BLaER1 (cell line): Measurements from ENCODE around the gene TMEM179.
A peak's percentile ranks its signal among the peaks of the same experiment; 100 is the strongest.

Source experiments
- H3K27ac ChIP-seq: shearing (Covaris generic); formaldehyde crosslinking; 2 replicates; pipeline ENCODE4 v1.8.1; 2022
- H3K27me3 ChIP-seq: shearing (Covaris generic); formaldehyde crosslinking; 2 replicates; pipeline ENCODE4 v1.8.1; 2022
- H3K36me3 ChIP-seq: shearing (Covaris generic); formaldehyde crosslinking; 2 replicates; pipeline ENCODE4 v1.8.1; 2022
- H3K4me1 ChIP-seq: shearing (Covaris generic); formaldehyde crosslinking; 2 replicates; pipeline ENCODE4 v1.8.1; 2022
- H3K4me2 ChIP-seq: shearing (Covaris generic); formaldehyde crosslinking; 2 replicates; pipeline ENCODE4 v1.8.1; 2022
- H3K4me3 ChIP-seq: shearing (Covaris generic); formaldehyde crosslinking; 2 replicates; pipeline ENCODE4 v1.8.1; 2022
- H3K9ac ChIP-seq: shearing (Covaris generic); formaldehyde crosslinking; 2 replicates; pipeline ENCODE4 v1.8.1; 2022
- H3K9me3 ChIP-seq: shearing (Covaris generic); formaldehyde crosslinking; 2 replicates; pipeline ENCODE4 v1.8.1; 2022
- H4K20me1 ChIP-seq: shearing (Covaris generic); formaldehyde crosslinking; 2 replicates; pipeline ENCODE4 v1.8.1; 2022
- Cebpa-rat ChIP-seq: shearing (Covaris generic); IDR thresholded peaks from 2 replicates; pipeline ENCODE4 v1.8.1; 2022

Gene TMEM179

DNA sequence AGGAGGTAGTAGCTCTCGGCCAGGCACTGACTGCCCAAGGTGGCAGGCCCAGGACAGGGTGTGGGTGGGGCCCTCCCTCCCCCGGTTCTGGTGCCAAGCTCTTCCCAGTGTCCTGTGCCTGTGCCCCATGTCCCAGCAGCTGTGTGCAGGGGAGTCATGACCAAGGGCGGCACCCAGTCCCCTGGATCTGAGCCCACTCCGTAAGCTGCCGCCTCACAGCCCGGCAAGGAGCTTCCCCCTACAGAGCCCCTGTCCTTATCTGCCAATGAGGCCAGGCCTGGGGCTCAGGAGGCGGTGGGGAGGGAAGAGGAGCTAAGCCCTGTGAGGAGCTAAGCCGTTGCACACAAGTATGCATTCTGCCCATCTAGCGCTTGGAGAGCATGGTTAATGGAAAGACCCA lies 30.6 kb downstream of the TMEM179 start:
- H3K27ac ChIP-seq, result no peak overlapping the region
- TF ChIP-seq Cebpa-rat, result no peak
- H4K20me1 ChIP-seq, result no peaks in the 10 kb centered on the region

DNA sequence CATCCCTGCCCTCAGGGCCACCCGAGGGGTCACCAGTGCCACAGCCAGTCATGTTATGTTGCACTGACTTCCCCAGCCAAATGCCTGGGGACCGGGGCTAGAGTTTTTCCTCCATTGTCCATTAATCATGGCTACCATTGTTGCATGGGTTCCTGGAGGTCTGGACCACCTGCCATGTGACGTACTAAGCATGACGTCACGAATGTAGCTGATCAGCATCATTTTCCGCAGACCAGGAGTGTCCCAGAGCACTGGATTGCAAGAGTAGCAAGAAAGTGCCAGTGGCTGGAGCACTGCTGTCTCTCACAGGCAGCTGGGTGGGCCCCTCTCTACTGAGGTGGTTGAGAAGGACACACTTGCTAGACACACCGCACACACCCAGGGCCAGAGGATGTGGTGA lies 31.9 kb downstream of the TMEM179 start:
- Histone ChIP-seq H3K36me3 (no peaks in the 10 kb centered on the region), H3K9ac (no peak overlapping the region), H3K27me3 (no peaks in the 10 kb centered on the region), H3K27ac (no peak overlapping the region), H4K20me1 (no peaks in the 10 kb centered on the region), H3K9me3 (no peaks in the 10 kb centered on the region), H3K4me1 (peaks cover 20% of the 10 kb centered on the region), H3K4me3 (no peak overlapping the region), H3K4me2 (no peak overlapping the region)
- no peak for TF ChIP-seq Cebpa-rat

More for the DNA sequence above, 30.6 kb downstream of the TMEM179 start:
- H3K27me3 ChIP-seq, result no peaks in the 10 kb centered on the region
- H3K9ac ChIP-seq, result no peak overlapping the region
- H3K4me2 ChIP-seq, result no peak overlapping the region
- no peaks in the 10 kb centered on the region for H3K9me3 ChIP-seq
- H3K36me3 ChIP-seq, result no peaks in the 10 kb centered on the region
- peaks cover 20% of the 10 kb centered on the region for H3K4me1 ChIP-seq
- no peak overlapping the region for H3K4me3 ChIP-seq

DNA sequence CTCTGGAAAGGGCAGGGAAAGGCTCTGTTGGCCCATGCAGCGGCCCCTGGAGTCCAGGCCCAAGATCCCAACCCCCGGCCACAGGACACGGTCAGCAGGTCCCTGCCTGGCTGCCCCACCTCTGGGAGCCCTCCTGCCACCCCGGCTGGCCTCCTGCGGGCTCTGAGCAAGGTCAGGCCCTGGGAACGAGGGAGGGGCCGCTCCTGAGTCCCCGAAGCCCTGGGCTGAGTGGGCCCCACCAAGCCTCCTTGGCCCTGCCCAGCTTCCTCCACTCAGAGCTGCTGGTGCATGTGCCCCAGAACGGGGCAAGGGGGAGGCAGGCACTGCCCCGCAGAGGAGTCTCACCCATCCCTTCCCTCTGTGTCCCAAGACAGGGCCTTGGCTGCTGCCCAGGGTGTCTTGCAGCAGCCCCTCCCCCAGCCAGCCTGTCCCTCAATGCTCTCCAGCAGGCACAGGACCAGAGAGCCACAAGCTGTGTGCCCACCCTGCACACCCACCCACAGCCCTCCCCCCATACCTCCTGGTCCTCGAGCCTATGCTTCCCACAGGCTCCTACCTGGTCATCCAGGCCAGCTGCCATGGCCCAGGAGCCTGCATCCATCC lies 32.4 kb downstream of the TMEM179 start:
- no peaks in the 10 kb centered on the region for H3K27me3 ChIP-seq

DNA sequence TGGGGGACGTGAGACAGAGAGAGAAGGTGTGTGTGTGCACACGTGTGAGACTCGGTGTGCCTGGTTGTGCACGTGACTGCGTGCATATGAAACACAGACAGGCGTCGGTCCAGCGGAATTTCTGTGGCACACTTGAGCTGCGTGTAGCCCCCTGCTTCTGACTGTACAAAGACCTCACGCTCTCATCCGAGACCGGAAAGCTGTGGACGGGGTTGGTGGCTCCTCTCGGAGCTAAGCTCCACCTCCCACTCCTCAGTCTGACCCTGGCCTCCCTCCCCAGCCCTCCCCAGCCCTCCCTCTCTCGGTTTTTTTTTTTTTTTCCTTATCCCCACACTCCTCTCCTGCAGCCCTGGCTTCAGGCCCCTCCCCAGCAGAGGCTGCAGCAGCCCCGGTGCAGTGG lies 33.3 kb downstream of the TMEM179 start:
- Histone ChIP-seq H3K27ac (no peak overlapping the region), H3K4me2 (no peak overlapping the region), H4K20me1 (no peaks in the 10 kb centered on the region), H3K27me3 (no peaks in the 10 kb centered on the region), H3K9ac (no peak overlapping the region), H3K36me3 (no peaks in the 10 kb centered on the region), H3K9me3 (no peaks in the 10 kb centered on the region), H3K4me3 (no peak overlapping the region), H3K4me1 (peaks cover 15% of the 10 kb centered on the region)
- no peak for TF ChIP-seq Cebpa-rat

More for the DNA sequence above, 32.4 kb downstream of the TMEM179 start:
- H3K9me3 ChIP-seq, result no peaks in the 10 kb centered on the region
- H4K20me1 ChIP-seq, result no peaks in the 10 kb centered on the region
- no peak overlapping the region for H3K9ac ChIP-seq
- H3K36me3 ChIP-seq, result no peaks in the 10 kb centered on the region
- peaks cover 20% of the 10 kb centered on the region for H3K4me1 ChIP-seq
- H3K4me3 ChIP-seq, result no peak overlapping the region
- peak overlapping the region; percentile 19; the same call in 1 of the 2 replicates for H3K27ac ChIP-seq
- peak overlapping the region; percentile 23; the same call in 1 of the 2 replicates for H3K4me2 ChIP-seq
- TF ChIP-seq Cebpa-rat, result no peak

DNA sequence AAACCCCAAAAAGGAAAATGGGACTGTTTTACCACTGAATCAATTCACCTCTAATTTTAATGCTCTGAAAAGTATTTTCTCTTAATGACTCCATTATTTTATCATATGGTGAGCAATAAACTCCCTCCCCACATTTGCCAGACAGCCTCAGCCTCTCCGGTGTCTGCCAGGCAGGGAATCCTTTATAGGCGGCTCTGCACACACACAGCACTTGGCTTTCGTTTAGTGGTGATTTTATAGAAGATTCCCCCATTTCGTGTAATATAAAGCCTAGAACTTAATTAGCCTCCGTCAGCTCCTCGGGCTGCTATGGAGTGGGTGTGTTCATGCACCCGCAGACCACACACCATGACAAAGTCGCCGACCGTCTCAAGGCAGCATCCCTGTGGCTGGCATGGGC lies 35.1 kb downstream of the TMEM179 start:
- H3K4me2 ChIP-seq, result no peak overlapping the region
- TF ChIP-seq Cebpa-rat, result no peak
- H3K27ac ChIP-seq, result no peak overlapping the region
- H3K9ac ChIP-seq, result no peak overlapping the region
- H3K9me3 ChIP-seq, result no peaks in the 10 kb centered on the region
- H3K4me1 ChIP-seq, result peaks cover 30% of the 10 kb centered on the region
- H4K20me1 ChIP-seq, result no peaks in the 10 kb centered on the region
- no peaks in the 10 kb centered on the region for H3K36me3 ChIP-seq
- H3K4me3 ChIP-seq, result no peak overlapping the region
- no peaks in the 10 kb centered on the region for H3K27me3 ChIP-seq

DNA sequence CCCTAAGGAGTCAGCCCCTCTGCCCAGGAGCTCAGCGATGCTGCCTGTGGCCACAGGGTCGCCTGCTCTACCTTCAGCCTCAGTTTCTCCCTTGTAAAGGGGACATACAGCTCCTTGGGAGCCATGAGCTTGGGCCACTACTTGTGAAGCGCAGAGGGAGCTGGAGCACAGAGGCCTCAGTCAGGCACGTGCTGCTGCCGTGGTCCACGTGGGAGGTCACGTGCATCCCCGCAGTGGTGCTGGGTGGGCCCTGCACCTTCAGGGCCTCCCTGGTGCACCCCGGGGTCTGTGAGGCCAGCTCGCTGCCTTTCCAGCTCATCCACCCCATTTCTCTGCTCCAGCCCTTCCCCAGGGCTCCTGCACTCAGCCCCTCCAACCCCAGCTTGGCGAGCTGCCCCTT lies 36.0 kb downstream of the TMEM179 start:
- no peaks in the 10 kb centered on the region for H3K27me3 ChIP-seq
- H3K36me3 ChIP-seq, result no peaks in the 10 kb centered on the region
- no peak overlapping the region for H3K4me2 ChIP-seq
- no peaks in the 10 kb centered on the region for H3K9me3 ChIP-seq
- TF ChIP-seq Cebpa-rat, result no peak
- no peak overlapping the region for H3K27ac ChIP-seq
- no peaks in the 10 kb centered on the region for H4K20me1 ChIP-seq
- H3K9ac ChIP-seq, result 0 out of 2 replicates have a peak overlapping the region, but pooled peaks have one; percentile 15
- H3K4me1 ChIP-seq, result peaks cover 38% of the 10 kb centered on the region
- H3K4me3 ChIP-seq, result no peak overlapping the region

DNA sequence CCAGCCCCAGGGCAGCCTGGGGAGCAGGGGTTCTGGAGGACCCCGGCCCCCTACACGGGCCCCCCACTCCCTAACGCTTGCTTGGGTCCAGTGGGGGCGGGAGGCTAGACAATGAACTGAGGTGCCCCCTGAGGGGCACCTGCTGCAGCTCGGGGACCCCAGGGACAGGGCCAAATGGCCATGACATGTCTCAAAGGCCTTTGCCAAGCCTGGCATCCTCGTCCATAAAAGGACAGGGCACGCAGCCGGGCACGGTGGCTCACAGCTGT lies 36.7 kb downstream of the TMEM179 start:
- Histone ChIP-seq H3K27ac (no peak overlapping the region), H3K4me2 (no peak overlapping the region), H3K4me1 (peaks cover 45% of the 10 kb centered on the region), H3K9me3 (no peaks in the 10 kb centered on the region), H3K27me3 (no peaks in the 10 kb centered on the region), H3K36me3 (no peaks in the 10 kb centered on the region), H4K20me1 (no peaks in the 10 kb centered on the region), H3K9ac (no peak overlapping the region), H3K4me3 (no peak overlapping the region)
- no peak for TF ChIP-seq Cebpa-rat

DNA sequence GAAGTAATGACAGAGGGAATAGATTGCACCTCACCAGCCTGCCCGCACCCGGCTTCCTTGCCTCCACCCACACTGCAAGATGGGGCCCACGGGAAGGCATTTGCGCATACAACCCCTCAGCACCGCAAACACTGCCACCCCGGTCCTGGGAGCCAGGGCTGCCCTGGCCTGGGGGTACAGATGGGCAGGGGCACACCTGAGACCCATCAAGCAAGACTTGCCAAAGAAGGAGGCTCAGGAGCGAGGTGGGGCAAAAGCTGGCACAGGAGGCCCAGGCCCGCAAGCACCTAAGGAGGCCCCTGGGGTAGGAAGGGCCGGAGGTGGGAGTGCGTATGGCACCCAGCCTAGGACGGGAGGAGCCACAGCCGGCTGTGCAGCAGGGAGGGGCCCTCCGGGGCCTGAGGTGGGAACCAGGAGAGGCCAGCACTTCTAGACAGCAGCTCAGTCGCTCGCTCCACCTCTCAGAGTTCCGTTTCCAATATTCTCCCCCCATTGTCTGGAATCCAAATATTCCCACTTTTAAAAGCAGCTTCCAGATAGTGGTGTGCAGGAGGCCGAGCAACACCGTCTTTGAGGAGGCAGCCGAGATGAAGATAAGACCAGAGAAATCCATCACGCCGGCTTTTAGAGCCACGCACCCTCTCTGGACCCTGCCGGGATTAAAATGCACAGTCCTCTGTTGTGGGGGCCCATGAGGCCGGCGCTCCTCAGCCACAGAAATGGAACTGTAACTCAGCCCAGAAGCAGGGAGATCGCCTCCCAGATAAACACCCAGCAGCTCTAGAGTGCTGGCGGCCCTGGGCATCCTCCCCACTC lies 37.2 kb downstream of the TMEM179 start:
- no peak overlapping the region for H3K4me3 ChIP-seq
- H3K4me1 ChIP-seq, result peaks cover 50% of the 10 kb centered on the region
- no peaks in the 10 kb centered on the region for H4K20me1 ChIP-seq
- H3K9ac ChIP-seq, result no peak overlapping the region
- TF ChIP-seq Cebpa-rat, result no peak
- H3K4me2 ChIP-seq, result no peak overlapping the region
- H3K9me3 ChIP-seq, result no peaks in the 10 kb centered on the region
- no peaks in the 10 kb centered on the region for H3K36me3 ChIP-seq
- no peaks in the 10 kb centered on the region for H3K27me3 ChIP-seq
- H3K27ac ChIP-seq, result no peak overlapping the region

DNA sequence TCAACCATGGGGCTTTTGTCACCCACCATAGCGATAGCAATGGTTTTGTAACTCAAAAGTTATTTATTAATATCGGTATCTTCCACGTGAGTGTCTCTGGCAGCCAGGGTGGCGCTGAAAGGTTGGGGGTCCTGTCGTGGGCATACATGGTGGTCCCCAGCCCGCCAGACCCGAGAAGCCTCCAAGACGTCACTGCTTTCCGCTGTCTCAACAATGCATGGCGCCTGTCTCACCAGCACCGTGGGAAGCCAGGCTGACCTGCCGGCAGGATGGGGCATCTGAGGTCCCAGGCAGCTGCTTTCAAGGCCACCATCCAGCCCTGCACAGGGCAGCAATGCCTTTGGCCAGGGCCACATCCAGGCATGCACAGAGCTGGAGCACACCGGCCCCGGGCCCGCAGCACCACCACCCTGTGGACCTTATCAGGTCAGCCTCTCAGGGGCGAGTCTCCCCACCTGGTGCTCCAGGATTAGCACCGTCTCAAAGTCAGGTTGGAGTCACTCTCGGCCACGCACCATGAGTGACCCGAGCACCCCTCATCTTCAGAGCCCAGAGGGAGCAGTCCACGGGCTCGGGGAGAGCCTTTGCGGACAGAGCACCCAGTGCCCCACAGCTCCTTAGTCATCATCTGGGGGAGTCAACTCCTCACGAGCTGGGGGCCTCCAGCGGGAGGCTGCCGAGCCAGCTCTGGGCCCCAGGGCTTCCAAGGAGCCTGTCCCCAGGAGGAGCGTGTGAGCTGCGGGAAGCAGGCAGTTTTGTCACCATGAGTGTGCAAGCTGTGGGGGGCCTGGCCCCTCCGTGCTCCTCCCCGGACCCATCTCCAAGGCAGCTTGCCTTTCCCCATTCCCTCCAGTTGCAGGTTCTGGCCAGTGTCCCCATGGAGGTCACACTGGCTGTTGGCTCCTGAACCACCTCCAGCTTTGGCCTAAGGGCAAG lies 39.6 kb downstream of the TMEM179 start:
- peak overlapping the region; percentile 34 for H3K9ac ChIP-seq

More for the DNA sequence above, 39.6 kb downstream of the TMEM179 start:
- H3K9me3 ChIP-seq, result no peaks in the 10 kb centered on the region
- H3K4me2 ChIP-seq, result peak overlapping the region; percentile 98
- peaks cover 65% of the 10 kb centered on the region for H3K4me1 ChIP-seq
- no peak for TF ChIP-seq Cebpa-rat
- H4K20me1 ChIP-seq, result no peaks in the 10 kb centered on the region
- H3K27ac ChIP-seq, result peak overlapping the region; percentile 83
- no peaks in the 10 kb centered on the region for H3K36me3 ChIP-seq
- H3K4me3 ChIP-seq, result 0 out of 2 replicates have a peak overlapping the region, but pooled peaks have one; percentile 53
- H3K27me3 ChIP-seq, result no peaks in the 10 kb centered on the region
